OCI-LY3 (cell line): Measurements from ENCODE around the gene RANBP3.

Source experiments
- EZH2phosphoT487 ChIP-seq: fragments of 200-600 bp; shearing (Covaris generic); IDR thresholded peaks from 2 replicates; pipeline ENCODE4 v1.6.1; 2018; ENCODE audit warnings: antibody characterized with exemption, mixed run types, low read depth
- TF ChIP-seq, protein P1 (sequence below): fragments of 200-600, 300-600 bp; sonication (generic); IDR thresholded peaks from 2 replicates; pipeline ENCODE4 v1.5.1; 2014; ENCODE audit warnings: antibody characterized with exemption, low read length, low read depth

DNA sequence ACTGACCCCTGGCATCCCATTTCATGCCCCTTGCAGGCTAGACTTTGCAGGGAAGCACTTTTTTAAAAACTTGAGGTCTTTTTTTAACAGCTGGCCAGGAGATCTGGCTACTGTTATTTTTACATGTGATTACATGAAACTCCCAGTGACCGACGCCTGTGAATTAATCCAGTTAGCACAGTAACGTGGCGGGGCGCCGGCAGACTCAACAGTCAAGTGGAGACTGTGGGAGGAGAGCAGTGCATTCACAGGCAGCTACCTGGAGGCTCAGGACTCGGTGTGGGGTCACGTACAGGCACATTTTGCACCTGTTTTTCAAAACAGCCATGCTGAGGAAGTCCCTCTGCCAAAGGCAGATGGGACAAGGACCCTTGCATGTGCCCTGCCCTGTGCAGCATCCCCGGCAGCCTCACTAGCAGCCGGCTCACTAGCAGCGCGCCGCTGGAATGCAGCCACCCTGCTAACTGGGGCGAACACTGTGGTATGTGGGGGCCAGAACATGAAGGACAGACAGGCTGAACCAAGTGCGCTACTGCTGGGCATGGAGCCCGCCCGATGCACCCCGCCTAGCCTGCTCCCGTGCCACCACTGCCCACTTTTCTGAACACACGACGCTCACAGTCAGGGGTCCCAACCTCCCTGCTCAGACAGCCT is 45.2 kb downstream of the RANBP3 start:
- TF ChIP-seq, protein P1, sequence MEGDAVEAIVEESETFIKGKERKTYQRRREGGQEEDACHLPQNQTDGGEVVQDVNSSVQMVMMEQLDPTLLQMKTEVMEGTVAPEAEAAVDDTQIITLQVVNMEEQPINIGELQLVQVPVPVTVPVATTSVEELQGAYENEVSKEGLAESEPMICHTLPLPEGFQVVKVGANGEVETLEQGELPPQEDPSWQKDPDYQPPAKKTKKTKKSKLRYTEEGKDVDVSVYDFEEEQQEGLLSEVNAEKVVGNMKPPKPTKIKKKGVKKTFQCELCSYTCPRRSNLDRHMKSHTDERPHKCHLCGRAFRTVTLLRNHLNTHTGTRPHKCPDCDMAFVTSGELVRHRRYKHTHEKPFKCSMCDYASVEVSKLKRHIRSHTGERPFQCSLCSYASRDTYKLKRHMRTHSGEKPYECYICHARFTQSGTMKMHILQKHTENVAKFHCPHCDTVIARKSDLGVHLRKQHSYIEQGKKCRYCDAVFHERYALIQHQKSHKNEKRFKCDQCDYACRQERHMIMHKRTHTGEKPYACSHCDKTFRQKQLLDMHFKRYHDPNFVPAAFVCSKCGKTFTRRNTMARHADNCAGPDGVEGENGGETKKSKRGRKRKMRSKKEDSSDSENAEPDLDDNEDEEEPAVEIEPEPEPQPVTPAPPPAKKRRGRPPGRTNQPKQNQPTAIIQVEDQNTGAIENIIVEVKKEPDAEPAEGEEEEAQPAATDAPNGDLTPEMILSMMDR, result no peak
- no peak for TF ChIP-seq EZH2phosphoT487
